ENCODE data around the gene SPTBN1. TPM values are rescaled to one million over a fixed set of nuclear protein-coding genes. Genes with fewer than 3 reads are reported as not detected.
A peak's percentile ranks its signal among the peaks of the same experiment; 100 is the strongest.

SPTBN1 gene
- total and polyA plus RNA-seq, 2 of the 13 experiments (the other 11 are each of a cell fraction or from before 2014, with no cell fraction given): 123 to 299 TPM

DNA sequence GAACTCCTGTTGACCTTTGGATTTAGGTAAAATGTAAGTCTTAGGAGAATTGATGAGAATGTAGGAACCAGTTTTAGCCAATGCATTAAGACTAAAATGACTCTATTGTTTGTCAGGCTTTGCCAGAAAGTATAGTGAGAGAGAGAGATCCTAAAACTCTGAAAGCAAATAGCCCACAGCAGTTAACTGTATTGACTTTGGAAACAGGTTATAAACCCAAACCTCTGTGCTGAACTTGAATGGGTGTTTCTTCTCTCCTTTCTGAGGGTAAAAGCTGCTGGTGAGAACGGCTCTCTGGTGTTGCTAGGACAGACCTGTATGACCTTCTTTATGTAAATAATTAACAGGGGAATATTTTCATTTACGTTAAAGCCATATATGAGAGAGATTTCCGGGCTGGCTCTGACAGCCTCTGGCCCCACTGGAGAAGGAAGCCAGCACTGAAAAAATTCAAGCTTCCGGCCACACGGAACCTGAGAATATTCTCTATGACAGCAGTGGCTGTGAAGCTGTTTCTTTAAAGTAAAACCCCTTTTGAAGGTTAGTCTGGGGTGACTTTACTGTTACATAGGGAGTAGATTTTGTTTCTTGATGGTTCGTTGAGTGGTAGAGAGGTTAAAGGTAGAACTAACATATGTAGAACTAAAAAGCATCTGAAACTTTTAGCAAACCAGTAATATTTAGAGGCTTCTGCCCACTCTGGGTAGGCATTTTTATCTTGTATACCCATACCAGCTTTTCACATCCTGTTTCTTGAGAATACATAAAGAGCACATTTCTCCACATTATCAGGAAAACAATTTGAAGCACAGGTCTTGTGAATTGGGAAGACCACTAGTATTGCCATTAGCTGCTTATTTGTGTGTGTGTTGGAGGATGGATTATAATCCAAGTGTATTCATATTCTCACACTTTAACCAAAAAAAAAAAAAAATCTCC, 123.8 kb downstream of the SPTBN1 start (continued):
- TF ChIP-seq, protein P1, sequence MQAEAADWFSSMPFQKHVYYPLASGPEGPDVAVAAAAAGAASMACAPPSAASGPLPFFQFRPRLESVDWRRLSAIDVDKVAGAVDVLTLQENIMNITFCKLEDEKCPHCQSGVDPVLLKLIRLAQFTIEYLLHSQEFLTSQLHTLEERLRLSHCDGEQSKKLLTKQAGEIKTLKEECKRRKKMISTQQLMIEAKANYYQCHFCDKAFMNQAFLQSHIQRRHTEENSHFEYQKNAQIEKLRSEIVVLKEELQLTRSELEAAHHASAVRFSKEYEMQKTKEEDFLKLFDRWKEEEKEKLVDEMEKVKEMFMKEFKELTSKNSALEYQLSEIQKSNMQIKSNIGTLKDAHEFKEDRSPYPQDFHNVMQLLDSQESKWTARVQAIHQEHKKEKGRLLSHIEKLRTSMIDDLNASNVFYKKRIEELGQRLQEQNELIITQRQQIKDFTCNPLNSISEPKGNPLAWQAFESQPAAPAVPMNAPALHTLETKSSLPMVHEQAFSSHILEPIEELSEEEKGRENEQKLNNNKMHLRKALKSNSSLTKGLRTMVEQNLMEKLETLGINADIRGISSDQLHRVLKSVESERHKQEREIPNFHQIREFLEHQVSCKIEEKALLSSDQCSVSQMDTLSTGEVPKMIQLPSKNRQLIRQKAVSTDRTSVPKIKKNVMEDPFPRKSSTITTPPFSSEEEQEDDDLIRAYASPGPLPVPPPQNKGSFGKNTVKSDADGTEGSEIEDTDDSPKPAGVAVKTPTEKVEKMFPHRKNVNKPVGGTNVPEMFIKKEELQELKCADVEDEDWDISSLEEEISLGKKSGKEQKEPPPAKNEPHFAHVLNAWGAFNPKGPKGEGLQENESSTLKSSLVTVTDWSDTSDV (CRISPR knock-in tag; IDR thresholded peaks at IDR 0.05): no peak
- no peak for TF ChIP-seq NFE2L2 (IDR thresholded peaks at IDR 0.05; ENCODE audit: low read length)
- TF ChIP-seq DR1 (CRISPR knock-in tag; IDR thresholded peaks at IDR 0.05): no peak
- TF ChIP-seq MEF2D (CRISPR knock-in tag; IDR thresholded peaks at IDR 0.05): peak; percentile 59; the same call in 1 of the 2 replicates
- no peak for TF ChIP-seq PCBP1 (IDR thresholded peaks at IDR 0.05; ENCODE audit: borderline replicate concordance, low read depth, low read length)
- no peak for TF ChIP-seq ZFP36L2 (CRISPR knock-in tag; IDR thresholded peaks at IDR 0.05)
- no peak for TF ChIP-seq HOXA7 (CRISPR knock-in tag; IDR thresholded peaks at IDR 0.05)
- no peak for TF ChIP-seq PHF5A (CRISPR knock-in tag; IDR thresholded peaks at IDR 0.05; ENCODE audit: low read depth, unreplicated experiment)
- TF ChIP-seq ZNF670 (CRISPR knock-in tag; IDR thresholded peaks at IDR 0.05; ENCODE audit: borderline replicate concordance): peak; percentile 55; the same call in 1 of the 2 replicates
- no peak for TF ChIP-seq MYC (CRISPR knock-in tag; IDR thresholded peaks at IDR 0.05; ENCODE audit: borderline replicate concordance)
- peak; percentile 78; the same call in 1 of the 2 replicates for TF ChIP-seq NCOA1 (CRISPR knock-in tag; IDR thresholded peaks at IDR 0.05)
- TF ChIP-seq ZNF792 (CRISPR knock-in tag; IDR thresholded peaks at IDR 0.05): 0 out of 2 replicates have a peak, but pooled peaks have one; percentile 56
- peak; percentile 84 for TF ChIP-seq NR2F6 (IDR thresholded peaks at IDR 0.05)
- peak; percentile 79; the same call in 1 of the 2 replicates for TF ChIP-seq NR2F6 (CRISPR knock-in tag; IDR thresholded peaks at IDR 0.05)
- TF ChIP-seq TAF1 (CRISPR knock-in tag; IDR thresholded peaks at IDR 0.05): no peak
- TF ChIP-seq ZNF414 (CRISPR knock-in tag; IDR thresholded peaks at IDR 0.05): no peak
- TF ChIP-seq, protein P2, sequence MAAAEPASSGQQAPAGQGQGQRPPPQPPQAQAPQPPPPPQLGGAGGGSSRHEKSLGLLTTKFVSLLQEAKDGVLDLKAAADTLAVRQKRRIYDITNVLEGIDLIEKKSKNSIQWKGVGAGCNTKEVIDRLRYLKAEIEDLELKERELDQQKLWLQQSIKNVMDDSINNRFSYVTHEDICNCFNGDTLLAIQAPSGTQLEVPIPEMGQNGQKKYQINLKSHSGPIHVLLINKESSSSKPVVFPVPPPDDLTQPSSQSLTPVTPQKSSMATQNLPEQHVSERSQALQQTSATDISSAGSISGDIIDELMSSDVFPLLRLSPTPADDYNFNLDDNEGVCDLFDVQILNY (CRISPR knock-in tag; conservative IDR thresholded peaks at IDR 0.05): no peak
- TF ChIP-seq TRIM24 (CRISPR knock-in tag; IDR thresholded peaks at IDR 0.05): no peak
- TF ChIP-seq CENPX (CRISPR knock-in tag; IDR thresholded peaks at IDR 0.05): no peak
- TF ChIP-seq PHF8 (CRISPR knock-in tag; IDR thresholded peaks at IDR 0.05): no peak
- TF ChIP-seq HMG20A (CRISPR knock-in tag; IDR thresholded peaks at IDR 0.05; ENCODE audit: borderline replicate concordance): peak; percentile 36; the same call in 1 of the 2 replicates
- TF ChIP-seq MBD4 (IDR thresholded peaks at IDR 0.05; ENCODE audit: borderline replicate concordance, low read length): peak; percentile 5; the same call in 1 of the 2 replicates
- TF ChIP-seq ZNF253 (CRISPR knock-in tag; IDR thresholded peaks at IDR 0.05; ENCODE audit: borderline replicate concordance): no peak
- TF ChIP-seq HOXA3 (CRISPR knock-in tag; IDR thresholded peaks at IDR 0.05): peak; percentile 50; the same call in 1 of the 2 replicates
- TF ChIP-seq NFYC (CRISPR knock-in tag; IDR thresholded peaks at IDR 0.05): 0 out of 2 replicates have a peak, but pooled peaks have one; percentile 30
